ENCODE measurements around the gene TRPM6. TPM values are rescaled to one million over a fixed set of nuclear protein-coding genes. Genes with fewer than 3 reads are reported as not detected.

The TRPM6 gene
- total and polyA plus RNA-seq, 11 donors, result 0.08 to 0.75 (median 0.34) TPM; not detected in 2

DNA sequence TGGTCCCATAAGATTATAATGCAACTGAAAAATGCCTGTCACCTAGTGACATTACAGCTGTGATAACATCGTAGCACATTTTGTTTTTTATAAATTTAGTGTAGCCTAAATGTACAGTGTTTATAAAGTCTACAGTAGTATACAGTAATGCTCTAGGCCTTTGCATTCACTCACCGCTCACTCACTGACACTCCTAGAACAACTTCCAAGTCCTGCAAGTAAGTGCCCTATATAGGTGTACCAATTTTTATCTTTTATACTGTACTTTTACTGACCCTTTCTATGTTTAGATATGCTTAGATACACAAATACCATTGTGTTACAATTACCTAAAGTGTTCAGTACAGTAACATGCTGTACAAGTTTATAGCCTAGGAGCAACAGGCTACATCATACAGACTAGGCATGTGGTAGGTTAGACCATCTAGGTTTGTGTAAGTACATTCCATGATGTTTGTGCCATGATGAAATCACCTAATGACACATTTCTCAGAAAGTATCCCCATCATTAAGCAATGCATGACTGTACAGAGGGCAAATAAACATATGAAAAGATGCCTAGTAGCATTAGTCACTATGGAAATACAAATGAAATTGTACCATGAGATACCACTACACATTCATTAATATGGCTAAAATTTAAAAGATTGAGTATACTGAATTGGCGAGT is 127.6 kb downstream of the TRPM6 start:
- H3K27me3 ChIP-seq, result no peaks in the 10 kb centered on the region
- H3K4me3 ChIP-seq, result no peak overlapping the region
- no peak overlapping the region for H3K27ac ChIP-seq
- ATAC-seq, result no peak
- H3K4me1 ChIP-seq, result no peaks in the 10 kb centered on the region
- H3K36me3 ChIP-seq, result no peaks in the 10 kb centered on the region
- no peaks in the 10 kb centered on the region for H3K9me3 ChIP-seq
- intact Hi-C loops (cut with DNase I), result no loop called here
- 84 to 94% (median 87%) methylated on average over 3 of the region's 3 CpGs for WGBS, 4 donors
- TF ChIP-seq, protein P1, sequence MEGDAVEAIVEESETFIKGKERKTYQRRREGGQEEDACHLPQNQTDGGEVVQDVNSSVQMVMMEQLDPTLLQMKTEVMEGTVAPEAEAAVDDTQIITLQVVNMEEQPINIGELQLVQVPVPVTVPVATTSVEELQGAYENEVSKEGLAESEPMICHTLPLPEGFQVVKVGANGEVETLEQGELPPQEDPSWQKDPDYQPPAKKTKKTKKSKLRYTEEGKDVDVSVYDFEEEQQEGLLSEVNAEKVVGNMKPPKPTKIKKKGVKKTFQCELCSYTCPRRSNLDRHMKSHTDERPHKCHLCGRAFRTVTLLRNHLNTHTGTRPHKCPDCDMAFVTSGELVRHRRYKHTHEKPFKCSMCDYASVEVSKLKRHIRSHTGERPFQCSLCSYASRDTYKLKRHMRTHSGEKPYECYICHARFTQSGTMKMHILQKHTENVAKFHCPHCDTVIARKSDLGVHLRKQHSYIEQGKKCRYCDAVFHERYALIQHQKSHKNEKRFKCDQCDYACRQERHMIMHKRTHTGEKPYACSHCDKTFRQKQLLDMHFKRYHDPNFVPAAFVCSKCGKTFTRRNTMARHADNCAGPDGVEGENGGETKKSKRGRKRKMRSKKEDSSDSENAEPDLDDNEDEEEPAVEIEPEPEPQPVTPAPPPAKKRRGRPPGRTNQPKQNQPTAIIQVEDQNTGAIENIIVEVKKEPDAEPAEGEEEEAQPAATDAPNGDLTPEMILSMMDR (IDR thresholded peaks at IDR 0.05), result no peak
- no peak for TF ChIP-seq POLR2A (IDR thresholded peaks at IDR 0.05)
- no peak for DNase-seq

DNA sequence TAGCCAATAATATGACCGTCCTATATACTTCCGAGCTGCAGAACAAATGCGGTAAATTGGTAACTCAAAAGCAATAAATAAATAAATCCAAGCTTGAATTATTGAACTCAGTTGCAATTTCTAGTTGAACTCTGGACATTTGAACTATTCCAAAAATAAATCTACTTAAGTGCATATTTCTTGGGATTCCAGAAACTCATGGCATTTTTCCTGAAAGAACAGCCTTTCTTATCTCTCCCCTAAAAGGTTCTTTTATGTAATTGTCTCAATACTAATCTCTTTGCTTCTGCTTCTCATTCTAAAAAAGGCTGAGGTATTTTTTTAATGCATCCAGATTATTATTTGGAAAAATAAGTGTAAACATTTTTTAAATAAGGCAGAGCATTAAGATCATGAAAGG is 131.7 kb downstream of the TRPM6 start:
- WGBS, 4 donors, result 92 to 96% (median 94%) methylated on average over 3 of the region's 3 CpGs
- no peak overlapping the region for H3K4me3 ChIP-seq

DNA sequence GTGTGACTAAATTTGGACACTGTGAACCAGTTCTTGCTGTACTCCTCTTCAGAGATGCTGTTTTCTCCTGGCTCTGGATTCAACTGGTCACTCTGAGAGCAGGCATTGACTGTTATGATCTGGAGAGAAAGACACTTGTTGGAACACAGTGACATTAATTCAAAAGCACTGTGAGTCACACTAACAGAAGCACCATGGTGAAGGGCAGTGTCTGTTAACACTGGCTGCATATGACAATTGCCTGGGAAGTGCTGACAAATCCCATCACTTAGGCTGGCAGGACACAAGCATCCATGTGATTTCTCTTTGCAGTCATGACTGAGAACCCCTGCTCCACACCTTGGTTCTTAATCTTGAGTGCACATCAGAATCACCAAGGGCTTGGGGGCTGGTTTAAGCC is 132.4 kb downstream of the TRPM6 start:
- H3K4me1 ChIP-seq, result no peaks in the 10 kb centered on the region
- no peaks in the 10 kb centered on the region for H3K9me3 ChIP-seq
- ATAC-seq (no peak), DNase-seq (no peak)
- intact Hi-C loops (cut with DNase I), result no loop called here
- TF ChIP-seq, protein P1 (IDR thresholded peaks at IDR 0.05), result no peak
- TF ChIP-seq POLR2A (IDR thresholded peaks at IDR 0.05), result no peak
- H3K27me3 ChIP-seq, result no peaks in the 10 kb centered on the region
- no peak overlapping the region for H3K4me3 ChIP-seq
- no peaks in the 10 kb centered on the region for H3K36me3 ChIP-seq
- H3K27ac ChIP-seq, result no peak overlapping the region

More for the DNA sequence above, 131.7 kb downstream of the TRPM6 start:
- Histone ChIP-seq H3K36me3 (no peaks in the 10 kb centered on the region), H3K4me1 (no peaks in the 10 kb centered on the region), H3K9me3 (no peaks in the 10 kb centered on the region), H3K27me3 (no peaks in the 10 kb centered on the region), H3K27ac (no peak overlapping the region)
- ATAC-seq, result no peak
- DNase-seq, result no peak
- intact Hi-C loops (cut with DNase I), result no loop called here
- TF ChIP-seq, protein P1 (IDR thresholded peaks at IDR 0.05), result no peak
- TF ChIP-seq POLR2A (IDR thresholded peaks at IDR 0.05), result no peak

DNA sequence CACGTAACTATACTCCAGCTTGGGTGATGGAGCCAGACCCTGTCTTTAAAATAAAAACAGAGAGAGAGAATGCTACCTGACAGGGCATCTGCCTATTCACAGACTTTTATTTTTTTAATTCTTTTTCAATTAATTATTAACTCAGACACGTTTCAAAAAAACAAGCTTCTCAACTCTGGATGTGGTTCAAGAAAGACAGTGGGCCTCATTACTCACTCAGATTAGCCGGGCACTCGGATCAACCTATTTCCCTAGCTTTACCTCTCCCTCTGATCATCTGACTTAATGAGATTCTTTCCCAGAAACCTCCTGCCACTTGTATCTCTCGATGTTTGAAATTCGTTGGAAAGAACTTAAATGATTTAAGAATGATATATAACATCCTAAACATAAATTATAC is 134.1 kb downstream of the TRPM6 start:
- TF ChIP-seq POLR2A (IDR thresholded peaks at IDR 0.05), result no peak
- TF ChIP-seq, protein P1 (IDR thresholded peaks at IDR 0.05), result no peak
- intact Hi-C loops (cut with DNase I), result no loop called here
- no peak overlapping the region for H3K27ac ChIP-seq
- DNase-seq, result no peak
- no peaks in the 10 kb centered on the region for H3K27me3 ChIP-seq
- H3K4me1 ChIP-seq, result no peaks in the 10 kb centered on the region
- no peaks in the 10 kb centered on the region for H3K9me3 ChIP-seq
- no peak overlapping the region for H3K4me3 ChIP-seq
- 85 to 90% (median 87%) methylated on average over 6 of the region's 6 CpGs for whole genome bisulfite sequencing, 4 donors
- no peak for ATAC-seq
- no peaks in the 10 kb centered on the region for H3K36me3 ChIP-seq
